Astrocyte (in vitro differentiated cells and primary cell): Measurements from ENCODE around the gene COL5A2.

ENCODE experiments used
- EZH2 ChIP-seq: IDR thresholded peaks from 2 replicates; pipeline ENCODE4 v1.6.1; 2012; ENCODE audit warnings: mild to moderate bottlenecking, low read length, inconsistent platforms; ENCODE audit not compliant: insufficient read depth
- TF ChIP-seq, protein P1 (sequence below): IDR thresholded peaks from 2 replicates; pipeline ENCODE4 v1.5.1; 2011; ENCODE audit warnings: low read depth, mild to moderate bottlenecking, inconsistent platforms, low read length, moderate library complexity; ENCODE audit not compliant: insufficient read depth

DNA sequence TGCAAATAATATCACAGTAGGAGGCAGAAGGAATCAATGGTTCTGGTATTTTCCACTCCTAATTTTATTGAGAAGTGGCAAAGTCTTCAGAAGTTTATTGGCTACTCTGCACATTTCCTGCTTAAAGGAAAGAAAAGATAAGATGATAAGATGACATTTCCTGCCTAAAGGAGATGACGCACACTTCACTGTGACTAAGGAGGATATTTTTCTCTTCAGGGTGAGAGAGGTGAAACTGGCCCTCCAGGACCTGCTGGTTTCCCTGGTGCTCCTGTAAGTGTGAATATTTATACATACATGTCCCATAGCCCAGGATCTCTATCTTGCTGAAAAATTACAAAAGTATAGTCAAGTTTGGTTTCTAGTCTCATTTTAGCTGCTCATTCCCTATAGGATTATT, 177.5 kb downstream of the COL5A2 start:
- TF ChIP-seq, protein P1, sequence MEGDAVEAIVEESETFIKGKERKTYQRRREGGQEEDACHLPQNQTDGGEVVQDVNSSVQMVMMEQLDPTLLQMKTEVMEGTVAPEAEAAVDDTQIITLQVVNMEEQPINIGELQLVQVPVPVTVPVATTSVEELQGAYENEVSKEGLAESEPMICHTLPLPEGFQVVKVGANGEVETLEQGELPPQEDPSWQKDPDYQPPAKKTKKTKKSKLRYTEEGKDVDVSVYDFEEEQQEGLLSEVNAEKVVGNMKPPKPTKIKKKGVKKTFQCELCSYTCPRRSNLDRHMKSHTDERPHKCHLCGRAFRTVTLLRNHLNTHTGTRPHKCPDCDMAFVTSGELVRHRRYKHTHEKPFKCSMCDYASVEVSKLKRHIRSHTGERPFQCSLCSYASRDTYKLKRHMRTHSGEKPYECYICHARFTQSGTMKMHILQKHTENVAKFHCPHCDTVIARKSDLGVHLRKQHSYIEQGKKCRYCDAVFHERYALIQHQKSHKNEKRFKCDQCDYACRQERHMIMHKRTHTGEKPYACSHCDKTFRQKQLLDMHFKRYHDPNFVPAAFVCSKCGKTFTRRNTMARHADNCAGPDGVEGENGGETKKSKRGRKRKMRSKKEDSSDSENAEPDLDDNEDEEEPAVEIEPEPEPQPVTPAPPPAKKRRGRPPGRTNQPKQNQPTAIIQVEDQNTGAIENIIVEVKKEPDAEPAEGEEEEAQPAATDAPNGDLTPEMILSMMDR = no peak
- TF ChIP-seq EZH2 = no peak
